GM10248 (cell line): ENCODE measurements around the gene ATP6V1G2.

ENCODE experiments used
- CTCF ChIA-PET: fragments of 300-600 bp; sonication (Branson Sonifier 250); formaldehyde crosslinking; extraction: SDS; loops from one replicate; lab custom pipeline; 2021; ENCODE audit warnings: antibody characterized with exemption; lab: Yijun Ruan, JAX
- POLR2A ChIA-PET: fragments of 350-650 bp; sonication (Branson Sonifier 250); formaldehyde crosslinking; extraction: SDS; loops from one replicate; lab custom pipeline; 2020; ENCODE audit warnings: antibody characterized with exemption; lab: Yijun Ruan, JAX
- DNase-seq: peaks from one replicate; pipeline ENCODE4 v3.0.0; 2012; ENCODE audit errors: extremely low spot score
- TF ChIP-seq, protein P1 (sequence below): IDR thresholded peaks from 2 replicates; pipeline ENCODE4 v1.5.1; 2012; ENCODE audit warnings: mild to moderate bottlenecking, low read depth; ENCODE audit errors: extremely low read depth, missing control alignments, control extremely low read depth

The ATP6V1G2 gene

DNA sequence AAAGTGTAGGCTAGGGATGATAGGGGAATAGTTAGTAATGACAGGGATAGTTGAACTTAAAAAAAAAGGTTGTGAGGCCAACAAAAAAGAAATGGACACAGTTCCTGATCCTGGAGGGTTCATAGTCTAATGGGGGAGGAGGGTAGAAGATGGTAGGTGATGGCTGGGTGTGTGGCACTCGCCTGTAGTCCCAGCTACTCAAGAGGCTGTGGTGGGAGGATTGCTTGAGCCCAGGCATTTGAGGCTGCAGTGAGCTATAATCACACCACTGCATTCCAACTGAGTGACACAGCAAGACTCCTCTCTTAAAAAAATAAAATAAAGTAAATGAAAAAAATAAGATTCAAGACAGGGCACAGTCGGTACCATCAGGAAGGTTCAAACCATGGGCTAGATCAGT lies 50.8 kb downstream of the ATP6V1G2 start:
- ChIA-PET POLR2A (interaction anchor here (0.6 to 1.4 kb wide), 2 partner anchors 52 to 80 kb away, joined by 5 read pairs; partner anchors contain the start of genes NFKBIL1 and TNF), CTCF (interaction anchor here (0.8 to 5.3 kb wide), 10 partner anchors 27 to 102 kb away, joined by 3 to 34 read pairs (median 4); partner anchors contain the start of genes ATP6V1G2 and TNF)
- TF ChIP-seq, protein P1, sequence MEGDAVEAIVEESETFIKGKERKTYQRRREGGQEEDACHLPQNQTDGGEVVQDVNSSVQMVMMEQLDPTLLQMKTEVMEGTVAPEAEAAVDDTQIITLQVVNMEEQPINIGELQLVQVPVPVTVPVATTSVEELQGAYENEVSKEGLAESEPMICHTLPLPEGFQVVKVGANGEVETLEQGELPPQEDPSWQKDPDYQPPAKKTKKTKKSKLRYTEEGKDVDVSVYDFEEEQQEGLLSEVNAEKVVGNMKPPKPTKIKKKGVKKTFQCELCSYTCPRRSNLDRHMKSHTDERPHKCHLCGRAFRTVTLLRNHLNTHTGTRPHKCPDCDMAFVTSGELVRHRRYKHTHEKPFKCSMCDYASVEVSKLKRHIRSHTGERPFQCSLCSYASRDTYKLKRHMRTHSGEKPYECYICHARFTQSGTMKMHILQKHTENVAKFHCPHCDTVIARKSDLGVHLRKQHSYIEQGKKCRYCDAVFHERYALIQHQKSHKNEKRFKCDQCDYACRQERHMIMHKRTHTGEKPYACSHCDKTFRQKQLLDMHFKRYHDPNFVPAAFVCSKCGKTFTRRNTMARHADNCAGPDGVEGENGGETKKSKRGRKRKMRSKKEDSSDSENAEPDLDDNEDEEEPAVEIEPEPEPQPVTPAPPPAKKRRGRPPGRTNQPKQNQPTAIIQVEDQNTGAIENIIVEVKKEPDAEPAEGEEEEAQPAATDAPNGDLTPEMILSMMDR, result no peak

More for the DNA sequence above, 50.8 kb downstream of the ATP6V1G2 start:
- no peak for DNase-seq
